NCI-H345 (cell line): Measurements from ENCODE around the gene ACTL6A.

Experiments
- DNase-seq: peaks from one replicate; lab custom pipeline; 2025; lab: John Stamatoyannopoulos, UW

ACTL6A gene

GRCh38 chr3:179590669-179591068, 27.9 kb downstream of the ACTL6A start:
- no peak for DNase-seq

GRCh38 chr3:179591313-179591712, 28.6 kb downstream of the ACTL6A start:
- no peak for DNase-seq

DNA sequence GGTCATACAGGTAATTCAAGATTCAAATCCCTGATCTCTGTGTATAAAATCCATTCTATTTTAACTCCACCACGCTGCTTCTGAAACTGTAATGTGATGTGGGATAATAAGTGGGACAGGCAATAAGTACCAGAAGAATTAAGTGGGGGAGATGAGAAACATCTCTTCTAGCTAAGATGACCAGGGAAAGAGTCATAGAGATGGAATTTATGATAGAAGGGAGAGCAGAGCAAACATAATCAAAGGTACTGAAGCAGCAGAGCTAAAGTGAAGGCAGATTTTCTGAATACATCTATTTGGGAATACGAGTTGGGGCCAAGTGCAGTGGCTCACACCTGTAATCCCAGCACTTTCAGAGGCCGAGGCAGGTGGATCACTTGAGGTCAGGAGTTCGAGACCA, 36.8 kb downstream of the ACTL6A start:
- DNase-seq: no peak

- no peak for DNase-seq
These were observed 40.6 kb downstream of the ACTL6A start for GRCh38 chr3:179603321-179603720.

DNA sequence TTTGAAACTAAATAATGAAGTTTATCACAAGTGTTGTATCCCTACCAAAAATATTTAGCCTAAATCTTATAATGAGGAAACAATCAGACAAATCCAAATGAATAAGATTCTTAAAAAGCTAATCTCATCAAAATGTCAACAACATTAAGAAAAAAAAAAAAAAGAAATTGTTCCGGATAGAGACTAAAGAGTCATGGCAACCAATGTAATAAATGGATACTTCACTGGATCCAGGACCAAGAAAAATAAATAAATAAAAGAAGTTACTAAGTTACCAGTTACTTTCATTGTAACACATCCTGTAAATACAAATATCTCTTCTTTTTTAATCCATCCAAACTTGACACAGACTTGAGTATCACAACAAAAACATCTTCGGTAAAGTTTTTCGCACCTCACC, 41.1 kb downstream of the ACTL6A start:
- DNase-seq: no peak

DNA sequence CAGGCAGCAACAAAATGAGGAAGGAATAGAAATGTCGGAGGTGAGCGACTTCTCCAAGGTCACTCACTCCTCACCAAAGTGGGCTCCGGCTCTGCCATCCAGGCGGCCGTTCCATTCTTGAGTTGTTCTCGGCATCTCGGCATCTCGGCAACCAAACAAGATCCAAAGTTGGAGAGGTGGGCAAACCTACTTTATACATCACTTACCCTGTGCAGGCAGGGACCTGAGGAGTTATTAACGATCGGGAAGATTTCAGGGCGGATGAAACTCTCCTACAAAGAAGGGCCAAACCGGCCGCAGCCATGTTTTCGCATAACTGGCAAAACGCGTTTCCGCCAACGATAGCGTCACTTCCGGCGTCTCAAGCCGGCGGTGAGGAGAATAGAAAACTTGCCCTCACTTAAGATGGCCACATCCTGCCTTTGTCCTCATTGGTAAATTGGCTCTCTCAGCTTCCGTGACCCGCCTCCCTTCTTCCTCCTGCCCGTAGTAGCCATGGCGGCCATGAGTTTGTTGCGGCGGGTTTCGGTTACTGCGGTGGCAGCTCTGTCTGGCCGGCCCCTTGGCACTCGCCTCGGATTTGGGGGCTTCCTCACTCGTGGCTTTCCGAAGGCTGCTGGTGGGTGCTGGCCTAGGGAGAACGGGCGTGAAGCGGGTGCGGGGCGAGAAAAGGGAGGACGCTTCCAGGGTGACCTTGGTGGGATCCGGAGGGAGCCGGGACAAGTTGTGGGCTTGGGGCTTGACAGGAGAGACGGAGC, 41.8 kb downstream of the ACTL6A start, which contains the start of the genes MRPL47 and NDUFB5:
Gene MRPL47 (minus strand): TSS at position 318 of the 758 bp plus-strand sequence. CDS start 14 bp downstream, at position 304.
Gene NDUFB5 (plus strand): TSS at position 474 of the 758 bp plus-strand sequence. CDS start 22 bp downstream, at position 496.
- DNase-seq: peak; percentile 99

- DNase-seq: no peak
These were observed 43.9 kb downstream of the ACTL6A start for GRCh38 chr3:179606534-179607085.

- no peak for DNase-seq
These were observed 46.4 kb downstream of the ACTL6A start for GRCh38 chr3:179608931-179609720.

DNA sequence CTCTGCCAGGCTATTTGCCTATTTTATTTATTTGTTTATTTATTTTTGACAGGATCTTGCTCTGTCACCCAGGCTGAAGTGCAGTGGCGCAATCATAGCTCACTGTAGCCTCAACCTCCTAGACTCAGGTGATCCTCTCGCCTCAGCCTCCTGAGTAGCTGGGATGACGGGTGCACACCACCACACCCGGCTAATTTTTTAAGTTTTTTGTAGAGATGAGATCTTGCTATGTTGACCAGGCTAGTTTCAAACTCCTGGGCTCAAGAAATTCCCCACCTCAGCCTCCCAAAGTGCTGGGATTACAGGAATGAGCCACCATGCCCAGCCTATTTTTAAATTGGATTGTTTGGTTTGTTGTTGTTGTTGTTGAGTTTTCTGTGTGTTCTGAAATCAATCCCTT, 47.3 kb downstream of the ACTL6A start:
- no peak for DNase-seq

- DNase-seq: no peak
These were observed 51.1 kb downstream of the ACTL6A start for GRCh38 chr3:179613807-179614206.

GRCh38 chr3:179615458-179616173, 52.9 kb downstream of the ACTL6A start:
- DNase-seq: no peak

DNA sequence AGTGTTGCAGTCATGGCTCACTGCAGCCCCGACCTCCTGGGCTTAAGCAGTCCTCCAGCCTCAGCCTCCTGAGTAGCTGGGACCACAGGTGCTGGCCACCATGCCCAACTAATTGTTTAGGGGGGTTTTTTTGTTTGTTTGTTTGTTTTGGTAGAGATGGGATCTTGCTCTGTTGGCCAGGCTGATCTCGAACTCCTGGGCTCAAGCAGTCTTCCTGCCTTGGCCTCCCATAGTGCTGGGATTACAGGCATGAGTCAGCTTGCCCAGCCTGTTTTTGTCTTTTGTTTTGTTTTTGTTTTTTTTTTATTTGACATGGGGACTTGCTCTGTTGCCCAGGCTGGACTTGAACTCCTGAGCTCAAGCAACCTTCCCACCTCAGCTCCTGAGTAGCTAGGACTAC, 59.3 kb downstream of the ACTL6A start:
- DNase-seq: no peak

- no peak for DNase-seq
These were observed 61.7 kb downstream of the ACTL6A start for GRCh38 chr3:179624451-179624850.

- DNase-seq: no peak
These were observed 68.2 kb downstream of the ACTL6A start for GRCh38 chr3:179630753-179631451.
